MM.1S (cell line): ENCODE measurements around the gene CFAP107.

ENCODE experiments used
- DNase-seq: peaks from one replicate; pipeline ENCODE4 v3.0.0-alpha.2; 2015
- H2AFZ ChIP-seq: fragments of 300-600 bp; sonication (generic); 2 replicates; pipeline ENCODE4 v1.6.0; 2016; ENCODE audit warnings: antibody characterized with exemption, low read length
- H3F3A ChIP-seq: fragments of 300-600 bp; sonication (generic); 2 replicates; pipeline ENCODE4 v1.6.1; 2016; ENCODE audit warnings: mild to moderate bottlenecking, antibody characterized with exemption, low read length, moderate library complexity, mixed read lengths; ENCODE audit not compliant: insufficient read depth
- H3K27ac ChIP-seq: fragments of 300-600 bp; sonication (generic); 2 replicates; pipeline ENCODE4 v1.5.1; 2016; ENCODE audit warnings: mild to moderate bottlenecking, low read length
- H3K27me3 ChIP-seq: fragments of 300-600 bp; sonication (generic); replicated peaks from 2 replicates; pipeline ENCODE4 v1.6.0; 2016; ENCODE audit warnings: low read length; ENCODE audit not compliant: insufficient read depth
- H3K36me3 ChIP-seq: fragments of 300-600 bp; sonication (generic); replicated peaks from 2 replicates; pipeline ENCODE4 v1.6.1; 2016; ENCODE audit warnings: mild to moderate bottlenecking, low read length, mixed read lengths; ENCODE audit not compliant: insufficient read depth
- H3K4me1 ChIP-seq: fragments of 300-600 bp; sonication (generic); 2 replicates; pipeline ENCODE4 v1.6.1; 2016; ENCODE audit warnings: low read length, mixed read lengths
- H3K4me2 ChIP-seq: fragments of 300-600 bp; sonication (generic); 2 replicates; pipeline ENCODE4 v1.6.0; 2016; ENCODE audit warnings: low read depth, low read length
- H3K4me3 ChIP-seq: fragments of 300-600 bp; sonication (generic); 2 replicates; pipeline ENCODE4 v1.5.1; 2016; ENCODE audit warnings: low read length, mixed read lengths
- H3K79me2 ChIP-seq: fragments of 300-600 bp; sonication (generic); 2 replicates; pipeline ENCODE4 v1.6.1; 2016; ENCODE audit warnings: mixed run types, low read length, mixed read lengths
- H3K9ac ChIP-seq: fragments of 300-600 bp; sonication (generic); 2 replicates; pipeline ENCODE4 v1.6.1; 2016; ENCODE audit warnings: low read length, mixed read lengths
- H3K9me2 ChIP-seq: fragments of 300-600 bp; sonication (generic); replicated peaks from 2 replicates; pipeline ENCODE4 v1.6.1; 2016; ENCODE audit warnings: mild to moderate bottlenecking, low read length, mixed read lengths; ENCODE audit not compliant: insufficient read depth
- H3K9me3 ChIP-seq: fragments of 300-600 bp; sonication (generic); replicated peaks from 2 replicates; pipeline ENCODE4 v1.6.1; 2016; ENCODE audit warnings: mild to moderate bottlenecking, low read length, mixed read lengths; ENCODE audit not compliant: insufficient read depth
- H4K20me1 ChIP-seq: fragments of 300-600 bp; sonication (generic); 2 replicates; pipeline ENCODE4 v1.6.1; 2016; ENCODE audit warnings: mild to moderate bottlenecking, low read length, moderate library complexity, mixed read lengths; ENCODE audit not compliant: insufficient read depth
- CTCF ChIP-seq: fragments of 300-600 bp; sonication (generic); IDR thresholded peaks from 2 replicates; pipeline ENCODE4 v1.5.1; 2016; ENCODE audit warnings: antibody characterized with exemption, low read length, mixed read lengths
- EZH2 ChIP-seq: fragments of 300-600 bp; sonication (generic); optimal IDR thresholded peaks from 2 replicates; pipeline ENCODE3; 2017; ENCODE audit warnings: low read depth, mild to moderate bottlenecking, antibody characterized with exemption, low read length, mixed read lengths
- EZH2phosphoT487 ChIP-seq: fragments of 300-600 bp; sonication (generic); IDR thresholded peaks from 2 replicates; pipeline ENCODE4 v1.6.1; 2018; ENCODE audit warnings: antibody characterized with exemption, low read length

The CFAP107 gene

GRCh38 chr1:12745126-12745991, 641 bp upstream of the CFAP107 start:
- peaks cover 5% of the 10 kb centered on the region; the same call in 1 of the 2 replicates for H3F3A ChIP-seq
- H3K27ac ChIP-seq = no peak overlapping the region
- no peak overlapping the region for H3K4me3 ChIP-seq
- H3K79me2 ChIP-seq = no peaks in the 10 kb centered on the region
- no peak for TF ChIP-seq EZH2phosphoT487
- no peak for TF ChIP-seq EZH2
- no peak for TF ChIP-seq CTCF
- H3K9me2 ChIP-seq = no peaks in the 10 kb centered on the region
- H3K9me3 ChIP-seq = no peaks in the 10 kb centered on the region
- H3K4me1 ChIP-seq = peaks cover 8% of the 10 kb centered on the region
- DNase-seq = no peak
- no peaks in the 10 kb centered on the region for H4K20me1 ChIP-seq
- H2AFZ ChIP-seq = no peak overlapping the region
- no peaks in the 10 kb centered on the region for H3K36me3 ChIP-seq
- H3K9ac ChIP-seq = no peak overlapping the region
- H3K27me3 ChIP-seq = peaks cover 65% of the 10 kb centered on the region
- H3K4me2 ChIP-seq = no peak overlapping the region

- H3K4me1 ChIP-seq = peaks cover 8% of the 10 kb centered on the region
- H3K4me2 ChIP-seq = no peak overlapping the region
- peaks cover 70% of the 10 kb centered on the region for H3K27me3 ChIP-seq
- H3K9me2 ChIP-seq = no peaks in the 10 kb centered on the region
- no peaks in the 10 kb centered on the region for H4K20me1 ChIP-seq
- TF ChIP-seq EZH2phosphoT487 (no peak), CTCF (no peak), EZH2 (no peak)
- DNase-seq = no peak
- no peak overlapping the region for H3K27ac ChIP-seq
- no peaks in the 10 kb centered on the region for H3K36me3 ChIP-seq
- no peak overlapping the region for H3K9ac ChIP-seq
- no peak overlapping the region for H2AFZ ChIP-seq
- no peaks in the 10 kb centered on the region for H3K9me3 ChIP-seq
- no peak overlapping the region for H3K4me3 ChIP-seq
- H3F3A ChIP-seq = peaks cover 5% of the 10 kb centered on the region; the same call in 1 of the 2 replicates
- H3K79me2 ChIP-seq = no peaks in the 10 kb centered on the region
Observed at GRCh38 chr1:12748778-12749355, 2.9 kb downstream of the CFAP107 start.

DNA sequence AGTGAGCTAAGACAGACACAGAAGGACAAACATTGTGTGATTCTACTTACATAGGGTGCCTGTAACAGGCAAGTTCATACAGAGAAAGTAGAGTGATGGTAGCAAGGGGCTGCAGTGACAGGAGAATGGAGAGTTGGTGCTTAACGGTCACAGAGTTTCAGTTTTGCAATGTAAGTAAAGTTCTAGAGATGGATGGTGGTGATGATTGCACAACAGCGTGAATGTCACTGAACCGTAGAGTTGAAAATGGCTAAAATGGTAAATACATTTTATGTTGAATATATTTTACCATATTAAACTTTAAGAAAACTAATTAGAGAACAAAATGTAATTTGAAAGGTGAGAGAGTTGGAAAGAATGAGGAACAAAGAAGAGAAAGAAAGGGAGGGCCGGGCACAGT, 8.7 kb downstream of the CFAP107 start:
- H3K27me3 ChIP-seq = peaks cover 76% of the 10 kb centered on the region
- H3K79me2 ChIP-seq = no peaks in the 10 kb centered on the region
- no peaks in the 10 kb centered on the region for H3K4me1 ChIP-seq
- no peak overlapping the region for H3K27ac ChIP-seq
- no peak overlapping the region for H3K9ac ChIP-seq
- no peaks in the 10 kb centered on the region for H3F3A ChIP-seq
- H3K4me2 ChIP-seq = no peak overlapping the region
- no peaks in the 10 kb centered on the region for H3K36me3 ChIP-seq
- H3K9me2 ChIP-seq = no peaks in the 10 kb centered on the region
- no peak overlapping the region for H2AFZ ChIP-seq
- no peaks in the 10 kb centered on the region for H4K20me1 ChIP-seq
- TF ChIP-seq EZH2phosphoT487 (no peak), CTCF (no peak), EZH2 (no peak)
- no peak for DNase-seq
- H3K9me3 ChIP-seq = no peaks in the 10 kb centered on the region
- H3K4me3 ChIP-seq = no peak overlapping the region
